Astrocyte of the spinal cord (primary cell): ENCODE data around the gene CHD6.

Source experiments
- DNase-seq: peaks from one replicate; pipeline ENCODE4 v3.0.0; 2011; ENCODE audit warnings: low read depth, low spot score
- H3K4me3 ChIP-seq: 2 replicates; pipeline ENCODE4 v1.5.1; 2011; ENCODE audit warnings: low read depth, mild to moderate bottlenecking, low read length, moderate library complexity
- in situ Hi-C: cut with HindIII; loops from 2 replicates; pipeline ENCODE4 v1.10.0; 2017; ENCODE audit warnings: low sequenced_read_pairs
- TF ChIP-seq, protein P1 (sequence below): IDR thresholded peaks from 2 replicates; pipeline ENCODE4 v1.5.1; 2012; ENCODE audit warnings: low read depth, mild to moderate bottlenecking, low read length, inconsistent platforms

The CHD6 gene, protein sequence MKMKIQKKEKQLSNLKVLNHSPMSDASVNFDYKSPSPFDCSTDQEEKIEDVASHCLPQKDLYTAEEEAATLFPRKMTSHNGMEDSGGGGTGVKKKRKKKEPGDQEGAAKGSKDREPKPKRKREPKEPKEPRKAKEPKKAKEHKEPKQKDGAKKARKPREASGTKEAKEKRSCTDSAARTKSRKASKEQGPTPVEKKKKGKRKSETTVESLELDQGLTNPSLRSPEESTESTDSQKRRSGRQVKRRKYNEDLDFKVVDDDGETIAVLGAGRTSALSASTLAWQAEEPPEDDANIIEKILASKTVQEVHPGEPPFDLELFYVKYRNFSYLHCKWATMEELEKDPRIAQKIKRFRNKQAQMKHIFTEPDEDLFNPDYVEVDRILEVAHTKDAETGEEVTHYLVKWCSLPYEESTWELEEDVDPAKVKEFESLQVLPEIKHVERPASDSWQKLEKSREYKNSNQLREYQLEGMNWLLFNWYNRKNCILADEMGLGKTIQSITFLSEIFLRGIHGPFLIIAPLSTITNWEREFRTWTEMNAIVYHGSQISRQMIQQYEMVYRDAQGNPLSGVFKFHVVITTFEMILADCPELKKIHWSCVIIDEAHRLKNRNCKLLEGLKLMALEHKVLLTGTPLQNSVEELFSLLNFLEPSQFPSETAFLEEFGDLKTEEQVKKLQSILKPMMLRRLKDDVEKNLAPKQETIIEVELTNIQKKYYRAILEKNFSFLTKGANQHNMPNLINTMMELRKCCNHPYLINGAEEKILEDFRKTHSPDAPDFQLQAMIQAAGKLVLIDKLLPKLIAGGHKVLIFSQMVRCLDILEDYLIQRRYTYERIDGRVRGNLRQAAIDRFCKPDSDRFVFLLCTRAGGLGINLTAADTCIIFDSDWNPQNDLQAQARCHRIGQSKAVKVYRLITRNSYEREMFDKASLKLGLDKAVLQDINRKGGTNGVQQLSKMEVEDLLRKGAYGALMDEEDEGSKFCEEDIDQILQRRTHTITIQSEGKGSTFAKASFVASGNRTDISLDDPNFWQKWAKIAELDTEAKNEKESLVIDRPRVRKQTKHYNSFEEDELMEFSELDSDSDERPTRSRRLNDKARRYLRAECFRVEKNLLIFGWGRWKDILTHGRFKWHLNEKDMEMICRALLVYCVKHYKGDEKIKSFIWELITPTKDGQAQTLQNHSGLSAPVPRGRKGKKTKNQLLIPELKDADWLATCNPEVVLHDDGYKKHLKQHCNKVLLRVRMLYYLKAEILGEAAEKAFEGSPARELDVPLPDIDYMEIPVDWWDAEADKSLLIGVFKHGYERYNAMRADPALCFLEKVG (N-terminal part only)

DNA sequence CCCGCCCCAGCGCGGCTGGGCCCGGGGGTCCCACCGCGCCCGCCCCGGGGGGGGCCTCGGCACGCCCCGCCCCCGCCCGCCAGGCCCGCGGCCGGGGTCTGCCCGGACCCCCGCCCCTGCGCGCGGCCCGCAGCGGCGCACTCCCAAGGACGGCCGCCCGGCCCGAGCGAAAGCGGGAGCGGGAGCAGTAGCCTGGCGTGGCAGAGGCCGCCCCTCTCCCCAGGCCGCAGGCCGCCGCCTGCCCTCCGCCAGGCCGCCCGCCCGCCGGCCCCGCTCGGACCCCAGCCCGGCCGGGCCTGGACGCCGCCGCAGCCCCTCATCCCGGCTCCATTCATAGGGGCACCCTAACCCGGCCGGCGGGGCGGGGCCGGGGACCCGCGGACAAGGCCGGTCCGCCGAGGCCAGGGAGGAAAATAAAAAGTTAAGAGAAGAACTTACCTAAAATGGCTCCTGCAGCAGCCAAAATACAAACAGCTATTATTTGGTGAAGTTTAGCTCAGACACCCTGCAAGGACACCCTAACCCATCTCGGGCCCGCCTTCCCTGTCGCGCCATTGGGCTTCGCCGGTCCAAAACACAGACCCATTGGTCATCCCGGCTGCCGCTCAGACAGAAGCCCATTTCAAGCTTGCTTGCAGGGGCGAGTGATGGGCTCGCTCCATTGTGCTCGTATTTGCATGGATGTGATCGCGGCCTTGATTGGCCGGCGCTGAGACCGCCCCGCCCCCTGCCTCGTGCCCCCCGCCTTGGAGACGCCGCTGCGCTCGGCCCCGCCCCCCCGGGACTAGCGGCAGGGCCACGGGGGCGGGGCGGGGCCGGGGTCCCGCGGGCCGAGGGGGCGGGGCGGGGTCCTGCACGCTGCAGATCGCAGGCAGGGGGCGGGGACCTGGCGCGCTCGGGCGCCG lies at the start of gene CHD6:
Gene CHD6, minus strand, starts transcription at position 476 of the 905 bp plus-strand sequence. CDS start 67,040 bp downstream, outside the sequence.
- peak within 1 kb of the TSS; percentile 78 for H3K4me3 ChIP-seq
- in situ Hi-C loops, result no loop called here
- DNase-seq, result peak; percentile 99
- TF ChIP-seq, protein P1, sequence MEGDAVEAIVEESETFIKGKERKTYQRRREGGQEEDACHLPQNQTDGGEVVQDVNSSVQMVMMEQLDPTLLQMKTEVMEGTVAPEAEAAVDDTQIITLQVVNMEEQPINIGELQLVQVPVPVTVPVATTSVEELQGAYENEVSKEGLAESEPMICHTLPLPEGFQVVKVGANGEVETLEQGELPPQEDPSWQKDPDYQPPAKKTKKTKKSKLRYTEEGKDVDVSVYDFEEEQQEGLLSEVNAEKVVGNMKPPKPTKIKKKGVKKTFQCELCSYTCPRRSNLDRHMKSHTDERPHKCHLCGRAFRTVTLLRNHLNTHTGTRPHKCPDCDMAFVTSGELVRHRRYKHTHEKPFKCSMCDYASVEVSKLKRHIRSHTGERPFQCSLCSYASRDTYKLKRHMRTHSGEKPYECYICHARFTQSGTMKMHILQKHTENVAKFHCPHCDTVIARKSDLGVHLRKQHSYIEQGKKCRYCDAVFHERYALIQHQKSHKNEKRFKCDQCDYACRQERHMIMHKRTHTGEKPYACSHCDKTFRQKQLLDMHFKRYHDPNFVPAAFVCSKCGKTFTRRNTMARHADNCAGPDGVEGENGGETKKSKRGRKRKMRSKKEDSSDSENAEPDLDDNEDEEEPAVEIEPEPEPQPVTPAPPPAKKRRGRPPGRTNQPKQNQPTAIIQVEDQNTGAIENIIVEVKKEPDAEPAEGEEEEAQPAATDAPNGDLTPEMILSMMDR, result no peak

DNA sequence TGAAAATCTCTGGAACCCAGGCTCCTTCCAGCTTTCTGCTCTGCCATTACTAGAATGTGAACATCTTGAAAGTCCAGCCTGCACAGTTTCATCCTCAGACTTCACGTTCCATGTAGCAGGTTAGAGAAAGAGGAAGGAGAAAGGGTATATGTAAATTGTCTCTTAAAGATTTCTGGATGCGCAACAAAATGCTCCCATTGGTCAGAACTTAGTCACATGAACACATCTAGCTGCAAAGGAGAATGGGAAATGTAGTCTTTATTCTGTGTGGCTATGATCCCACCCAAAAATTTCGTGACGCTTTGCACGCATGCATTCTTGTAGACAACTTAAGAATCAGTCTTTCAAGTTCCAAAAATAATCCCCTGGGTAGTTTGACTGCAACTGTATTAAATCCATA lies 46.4 kb upstream of the CHD6 start:
- H3K4me3 ChIP-seq, result no peak overlapping the region
- DNase-seq, result no peak
- TF ChIP-seq, protein P1, result no peak
- in situ Hi-C loops, result no loop called here

DNA sequence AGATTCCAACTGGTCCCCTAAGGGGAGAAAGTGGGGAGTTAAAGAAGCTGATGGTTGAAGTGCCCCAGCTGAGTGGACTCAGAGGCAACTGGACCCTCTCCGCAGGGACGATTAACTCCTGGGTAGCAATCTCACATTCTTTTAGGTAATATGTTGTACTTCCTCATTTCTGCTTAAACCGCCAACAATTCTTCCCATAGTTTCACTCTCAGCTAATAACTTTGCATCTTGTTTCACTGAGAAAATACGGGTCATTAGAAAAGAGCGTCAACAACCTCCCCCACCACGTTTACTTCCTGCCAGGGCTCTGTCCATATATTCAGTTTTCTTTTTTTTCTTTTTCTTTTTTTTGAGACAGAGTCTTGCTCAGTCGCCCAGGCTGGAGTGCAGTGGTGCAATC lies 39.5 kb upstream of the CHD6 start:
- in situ Hi-C loops, result no loop called here
- no peak overlapping the region for H3K4me3 ChIP-seq
- TF ChIP-seq, protein P1, result no peak
- DNase-seq, result no peak

DNA sequence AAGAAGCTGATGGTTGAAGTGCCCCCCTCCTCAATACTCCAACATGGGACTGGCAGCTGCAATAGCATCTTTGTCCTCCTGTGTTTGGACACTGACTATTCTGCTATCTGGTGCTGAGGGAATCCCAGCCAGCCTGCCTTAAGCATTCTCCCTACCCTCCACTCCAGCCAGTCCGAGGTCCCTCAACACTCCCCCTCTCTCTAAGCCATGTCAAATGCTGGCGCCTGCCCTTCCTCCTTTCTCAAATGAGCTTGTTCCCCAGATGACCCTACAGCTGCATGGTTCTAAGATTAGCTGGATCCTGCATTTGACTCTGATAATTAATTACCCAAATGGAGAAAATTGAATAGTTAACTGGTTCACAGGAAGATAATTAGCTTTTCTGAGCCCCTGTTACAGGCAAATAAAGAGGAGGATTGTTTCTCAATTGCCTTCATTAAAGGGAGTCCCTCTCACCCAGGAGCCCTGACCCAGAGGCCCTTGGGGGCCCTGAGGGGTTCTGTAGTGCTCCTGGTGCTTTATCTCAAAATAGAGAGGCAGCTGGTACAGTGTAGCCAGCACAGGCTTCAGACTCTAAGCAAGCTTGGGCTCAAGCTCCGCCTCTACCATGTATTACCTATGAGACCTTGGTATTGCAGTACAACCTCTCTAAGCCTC lies 37.9 kb upstream of the CHD6 start:
- no peak overlapping the region for H3K4me3 ChIP-seq
- TF ChIP-seq, protein P1, result no peak
- no peak for DNase-seq
- in situ Hi-C loops, result no loop called here

DNA sequence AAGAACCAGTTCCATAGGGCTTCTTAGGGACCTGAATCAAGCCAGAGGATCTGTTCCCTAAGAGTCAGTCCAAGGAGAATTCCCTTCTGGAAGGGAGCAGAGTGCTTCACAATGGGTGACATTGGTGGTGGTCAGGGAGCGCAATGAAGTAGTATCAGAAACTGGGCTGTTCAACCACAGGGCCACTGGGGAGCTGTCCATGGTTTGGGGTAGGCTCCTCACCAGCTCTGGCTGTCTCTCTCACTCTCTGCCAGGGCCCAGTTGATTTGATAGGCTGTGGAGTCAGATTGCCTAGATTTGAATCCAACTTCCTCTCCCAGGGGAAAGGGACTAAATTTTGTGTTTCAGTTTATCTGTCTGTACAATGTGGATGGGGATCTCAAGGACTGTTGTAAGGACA lies 36.7 kb upstream of the CHD6 start:
- in situ Hi-C loops, result no loop called here
- TF ChIP-seq, protein P1, result no peak
- DNase-seq, result peak; percentile 10
- H3K4me3 ChIP-seq, result no peak overlapping the region
